HG03064 (cell line): ENCODE results near the gene LRP2.
"Not testable (repeated sequence)": the region's sequence is repeated elsewhere in the genome, so short reads cannot be mapped to it uniquely, and the experiment has no call there.

Experiments
- ATAC-seq: cut with Tn5 transposase; IDR thresholded peaks from one replicate; pipeline ENCODE4 v1.9.1; 2021; ENCODE audit warnings: low read depth; ENCODE audit not compliant: unreplicated experiment

LRP2 gene

GRCh38 chr2:169134272-169134671, 228.1 kb downstream of the LRP2 start:
- ATAC-seq, result not testable (repeated sequence)

GRCh38 chr2:169131587-169132512, 230.5 kb downstream of the LRP2 start:
- no peak for ATAC-seq

GRCh38 chr2:169129703-169130243, 232.6 kb downstream of the LRP2 start:
- ATAC-seq, result no peak

- no peak for ATAC-seq
Measured at GRCh38 chr2:169119851-169120250, 242.5 kb downstream of the LRP2 start.

- no peak for ATAC-seq
Measured at GRCh38 chr2:169119123-169119760, 243.1 kb downstream of the LRP2 start.

GRCh38 chr2:169118060-169118459, 244.3 kb downstream of the LRP2 start:
- ATAC-seq, result no peak

GRCh38 chr2:169116993-169117392, 245.3 kb downstream of the LRP2 start:
- no peak for ATAC-seq

GRCh38 chr2:169116327-169116726, 246.0 kb downstream of the LRP2 start:
- no peak for ATAC-seq

GRCh38 chr2:169114056-169114455, 248.3 kb downstream of the LRP2 start:
- ATAC-seq, result no peak

GRCh38 chr2:169112841-169113240, 249.5 kb downstream of the LRP2 start:
- ATAC-seq, result no peak

GRCh38 chr2:169110916-169111315, 251.4 kb downstream of the LRP2 start:
- ATAC-seq, result no peak

GRCh38 chr2:169110419-169110818, 251.9 kb downstream of the LRP2 start:
- no peak for ATAC-seq

GRCh38 chr2:169109502-169110409, 252.6 kb downstream of the LRP2 start:
- ATAC-seq, result no peak

GRCh38 chr2:169108099-169108884, 254.0 kb downstream of the LRP2 start:
- ATAC-seq, result no peak

GRCh38 chr2:169107645-169108044, 254.7 kb downstream of the LRP2 start:
- ATAC-seq, result no peak

GRCh38 chr2:169106563-169107545, 255.5 kb downstream of the LRP2 start:
- no peak for ATAC-seq

- no peak for ATAC-seq
Measured at GRCh38 chr2:169106134-169106533, 256.2 kb downstream of the LRP2 start.

GRCh38 chr2:169105476-169105875, 256.9 kb downstream of the LRP2 start:
- no peak for ATAC-seq

GRCh38 chr2:169104848-169105247, 257.5 kb downstream of the LRP2 start:
- no peak for ATAC-seq
